ENCODE data around the gene EHD2.
"Not testable (repeated sequence)": the region's sequence is repeated elsewhere in the genome, so short reads cannot be mapped to it uniquely, and the experiment has no call there.

EHD2 gene

GRCh38 chr19:47776568-47776967, 63.3 kb downstream of the EHD2 start:
- no peak for DNase-seq

- not testable (repeated sequence) for DNase-seq
These were observed 64.2 kb downstream of the EHD2 start for GRCh38 chr19:47777245-47778048.

GRCh38 chr19:47778049-47778953, 65.1 kb downstream of the EHD2 start, which contains the start of gene SELENOW:
Gene SELENOW, plus strand, starts transcription at chr19:47778703. Its CDS starts 83 bp downstream, at chr19:47778786.
- peak; percentile 75 to 85 for DNase-seq

- peak in 1 of 2 donors; percentile 24 for DNase-seq
These were observed 65.7 kb downstream of the EHD2 start for GRCh38 chr19:47778954-47779351.

- DNase-seq = no peak
These were observed 66.4 kb downstream of the EHD2 start for GRCh38 chr19:47779524-47780214.

- no peak for DNase-seq
These were observed 67.0 kb downstream of the EHD2 start for GRCh38 chr19:47780215-47780551.

- DNase-seq = no peak
These were observed 68.5 kb downstream of the EHD2 start for GRCh38 chr19:47781590-47782262.

- no peak for DNase-seq
These were observed 73.3 kb downstream of the EHD2 start for GRCh38 chr19:47786566-47786965.

- not testable (repeated sequence) for DNase-seq
These were observed 74.1 kb downstream of the EHD2 start for GRCh38 chr19:47787307-47787706.

- not testable (repeated sequence) for DNase-seq
These were observed 76.6 kb downstream of the EHD2 start for GRCh38 chr19:47789811-47790210.

GRCh38 chr19:47790398-47790814, 77.2 kb downstream of the EHD2 start:
- DNase-seq = peak; percentile 75 to 78

- no peak for DNase-seq
These were observed 79.4 kb downstream of the EHD2 start for GRCh38 chr19:47792616-47793015.
